DND-41 (cell line): Measurements from ENCODE around the gene FEM1B.

Experiments
- ATAC-seq: fragments of 200-7000 bp; cut with Tn5 transposase; 3 replicates; pipeline ENCODE4 v1.9.1; 2021; ENCODE audit warnings: low read depth; ENCODE audit not compliant: insufficient read depth
- DNase-seq: peaks from one replicate; pipeline ENCODE4 v3.0.0-alpha.2; 2020
- H2AFZ ChIP-seq: 2 replicates; pipeline ENCODE4 v1.6.0; 2012; ENCODE audit warnings: low read depth, low read length
- H3K27ac ChIP-seq: 2 replicates; pipeline ENCODE4 v1.5.1; 2012; ENCODE audit warnings: low read length, inconsistent platforms
- H3K27me3 ChIP-seq: fragments of 200-600 bp; sonication (generic); 2 replicates; pipeline ENCODE4 v1.6.0; 2012; ENCODE audit warnings: low read length, mild to moderate bottlenecking, inconsistent platforms; ENCODE audit not compliant: insufficient read depth, poor library complexity
- H3K36me3 ChIP-seq: 2 replicates; pipeline ENCODE4 v1.5.1; 2012; ENCODE audit warnings: low read length, inconsistent platforms; ENCODE audit not compliant: insufficient read depth
- H3K4me1 ChIP-seq: 2 replicates; pipeline ENCODE4 v1.5.1; 2012; ENCODE audit warnings: mild to moderate bottlenecking, low read length; ENCODE audit not compliant: insufficient read depth
- H3K4me2 ChIP-seq: 2 replicates; pipeline ENCODE4 v1.6.0; 2012; ENCODE audit warnings: mild to moderate bottlenecking, moderate library complexity, low read length, inconsistent platforms; ENCODE audit not compliant: insufficient read depth
- H3K4me3 ChIP-seq, 2 experiments: fragments of 200-600 bp in 1 of 2; shearing (Covaris generic) in 1 of 2; 2 replicates each; pipeline ENCODE4 v1.5.1; 2012 to 2016; ENCODE audit warnings: inconsistent platforms in 2 of 2, low read length in 2 of 2, mild to moderate bottlenecking in 2 of 2, low read depth in 1 of 2, moderate library complexity in 1 of 2
- H3K79me2 ChIP-seq: 2 replicates; pipeline ENCODE4 v1.6.0; 2012; ENCODE audit warnings: low read length, inconsistent platforms; ENCODE audit not compliant: insufficient read depth
- H3K9ac ChIP-seq: 2 replicates; pipeline ENCODE4 v1.6.0; 2012; ENCODE audit warnings: low read depth, mild to moderate bottlenecking, inconsistent platforms, low read length, moderate library complexity
- H3K9me3 ChIP-seq: 2 replicates; pipeline ENCODE4 v1.5.1; 2012; ENCODE audit warnings: low read length, moderate library complexity, mild to moderate bottlenecking, inconsistent platforms; ENCODE audit not compliant: insufficient read depth, severe bottlenecking
- H4K20me1 ChIP-seq: 2 replicates; pipeline ENCODE4 v1.6.0; 2012; ENCODE audit warnings: low read length; ENCODE audit not compliant: insufficient read depth
- EZH2 ChIP-seq: IDR thresholded peaks from 3 replicates; pipeline ENCODE4 v1.6.1; 2012; ENCODE audit warnings: borderline replicate concordance, low read depth, mild to moderate bottlenecking, moderate library complexity, low read length, inconsistent platforms; ENCODE audit not compliant: severe bottlenecking
- TF ChIP-seq, protein P1 (sequence below): IDR thresholded peaks from 2 replicates; pipeline ENCODE4 v1.5.1; 2012; ENCODE audit warnings: borderline replicate concordance, low read length, moderate library complexity, mild to moderate bottlenecking; ENCODE audit not compliant: poor library complexity, severe bottlenecking; ENCODE audit errors: extremely low read depth

The FEM1B gene

DNA sequence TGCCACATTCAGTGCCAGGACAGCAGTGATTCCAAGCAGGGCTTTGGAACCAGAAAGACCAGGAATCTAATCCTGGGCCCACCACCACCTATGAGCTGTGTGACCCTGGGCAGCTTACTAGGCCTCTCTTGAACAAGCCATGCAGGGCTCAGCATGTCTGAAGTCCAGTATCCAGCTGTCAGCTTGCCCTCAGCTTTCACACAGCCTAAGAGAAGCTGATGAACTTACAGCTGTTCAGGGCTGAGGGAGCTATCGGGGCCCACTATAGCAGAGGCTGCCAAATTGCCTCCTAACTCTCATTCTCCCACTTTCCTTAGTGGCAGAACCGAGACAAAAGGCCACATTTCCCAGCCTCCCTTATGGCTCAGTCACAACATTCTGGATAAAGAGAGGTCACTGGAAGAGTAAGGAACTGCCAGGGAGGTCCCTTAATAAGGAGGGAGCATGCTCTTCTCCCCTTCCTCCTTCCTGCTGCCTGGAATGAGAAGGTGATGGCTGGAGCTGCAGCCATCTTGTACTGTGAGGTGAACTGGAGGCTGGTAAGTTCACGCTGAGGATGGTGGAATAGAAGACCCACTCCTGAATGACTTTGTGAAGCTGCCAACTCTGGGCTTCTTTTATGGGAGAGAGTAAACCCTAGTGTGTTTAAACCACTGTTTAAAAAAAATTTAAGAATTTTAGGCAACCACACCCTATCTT lies 34.5 kb downstream of the FEM1B start:
- Histone ChIP-seq H3K9me3 (no peaks in the 10 kb centered on the region), H4K20me1 (no peaks in the 10 kb centered on the region), H3K4me1 (no peaks in the 10 kb centered on the region), H3K4me3 (no peak overlapping the region), H3K36me3 (no peaks in the 10 kb centered on the region), H3K9ac (no peak overlapping the region), H3K27ac (no peak overlapping the region), H3K79me2 (no peaks in the 10 kb centered on the region), H3K4me2 (no peak overlapping the region), H2AFZ (no peak overlapping the region), H3K27me3 (no peaks in the 10 kb centered on the region)
- TF ChIP-seq, protein P1, sequence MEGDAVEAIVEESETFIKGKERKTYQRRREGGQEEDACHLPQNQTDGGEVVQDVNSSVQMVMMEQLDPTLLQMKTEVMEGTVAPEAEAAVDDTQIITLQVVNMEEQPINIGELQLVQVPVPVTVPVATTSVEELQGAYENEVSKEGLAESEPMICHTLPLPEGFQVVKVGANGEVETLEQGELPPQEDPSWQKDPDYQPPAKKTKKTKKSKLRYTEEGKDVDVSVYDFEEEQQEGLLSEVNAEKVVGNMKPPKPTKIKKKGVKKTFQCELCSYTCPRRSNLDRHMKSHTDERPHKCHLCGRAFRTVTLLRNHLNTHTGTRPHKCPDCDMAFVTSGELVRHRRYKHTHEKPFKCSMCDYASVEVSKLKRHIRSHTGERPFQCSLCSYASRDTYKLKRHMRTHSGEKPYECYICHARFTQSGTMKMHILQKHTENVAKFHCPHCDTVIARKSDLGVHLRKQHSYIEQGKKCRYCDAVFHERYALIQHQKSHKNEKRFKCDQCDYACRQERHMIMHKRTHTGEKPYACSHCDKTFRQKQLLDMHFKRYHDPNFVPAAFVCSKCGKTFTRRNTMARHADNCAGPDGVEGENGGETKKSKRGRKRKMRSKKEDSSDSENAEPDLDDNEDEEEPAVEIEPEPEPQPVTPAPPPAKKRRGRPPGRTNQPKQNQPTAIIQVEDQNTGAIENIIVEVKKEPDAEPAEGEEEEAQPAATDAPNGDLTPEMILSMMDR, result no peak
- no peak for TF ChIP-seq EZH2
- ATAC-seq (no peak), DNase-seq (no peak)

- Histone ChIP-seq H3K9ac (no peak overlapping the region), H3K9me3 (no peaks in the 10 kb centered on the region), H3K4me3 (no peak overlapping the region), H3K27me3 (no peaks in the 10 kb centered on the region), H3K79me2 (no peaks in the 10 kb centered on the region), H3K4me1 (no peaks in the 10 kb centered on the region), H3K36me3 (no peaks in the 10 kb centered on the region), H2AFZ (no peak overlapping the region), H4K20me1 (no peaks in the 10 kb centered on the region), H3K4me2 (no peak overlapping the region), H3K27ac (no peak overlapping the region)
- DNase-seq, result no peak
- TF ChIP-seq, protein P1, result no peak
- TF ChIP-seq EZH2, result no peak
- ATAC-seq, result no peak
These were observed 35.2 kb downstream of the FEM1B start for GRCh38 chr15:68312701-68313204.

GRCh38 chr15:68313501-68314410 lies 36.2 kb downstream of the FEM1B start:
- no peak overlapping the region for H3K4me2 ChIP-seq

More at GRCh38 chr15:68313501-68314410, 36.2 kb downstream of the FEM1B start:
- Histone ChIP-seq H3K4me3 (no peak overlapping the region), H4K20me1 (no peaks in the 10 kb centered on the region), H3K9me3 (no peaks in the 10 kb centered on the region), H3K9ac (no peak overlapping the region), H3K27ac (no peak overlapping the region), H3K27me3 (no peaks in the 10 kb centered on the region), H3K4me1 (no peaks in the 10 kb centered on the region), H3K79me2 (no peaks in the 10 kb centered on the region), H3K36me3 (no peaks in the 10 kb centered on the region), H2AFZ (no peak overlapping the region)
- ATAC-seq, result no peak
- no peak for DNase-seq
- no peak for TF ChIP-seq EZH2
- TF ChIP-seq, protein P1, result no peak
